Stimulated activated CD4-positive, alpha-beta T cell treated with anti-CD3 and anti-CD28 coated beads, Interleukin-1b, Interleukin-23, amount 100 ng/mL, for 24 hours (primary cell): ENCODE results near the gene PXT1.

ENCODE experiments used
- DNase-seq, 4 experiments: peaks; one replicate each; pipeline ENCODE4 v3.0.0-alpha.2; 2020; ENCODE audit warnings: low read depth in 4 of 4, low spot score in 1 of 4

Gene PXT1

GRCh38 chr6:36347621-36348020, 95.0 kb downstream of the PXT1 start:
- DNase-seq = no peak

DNA sequence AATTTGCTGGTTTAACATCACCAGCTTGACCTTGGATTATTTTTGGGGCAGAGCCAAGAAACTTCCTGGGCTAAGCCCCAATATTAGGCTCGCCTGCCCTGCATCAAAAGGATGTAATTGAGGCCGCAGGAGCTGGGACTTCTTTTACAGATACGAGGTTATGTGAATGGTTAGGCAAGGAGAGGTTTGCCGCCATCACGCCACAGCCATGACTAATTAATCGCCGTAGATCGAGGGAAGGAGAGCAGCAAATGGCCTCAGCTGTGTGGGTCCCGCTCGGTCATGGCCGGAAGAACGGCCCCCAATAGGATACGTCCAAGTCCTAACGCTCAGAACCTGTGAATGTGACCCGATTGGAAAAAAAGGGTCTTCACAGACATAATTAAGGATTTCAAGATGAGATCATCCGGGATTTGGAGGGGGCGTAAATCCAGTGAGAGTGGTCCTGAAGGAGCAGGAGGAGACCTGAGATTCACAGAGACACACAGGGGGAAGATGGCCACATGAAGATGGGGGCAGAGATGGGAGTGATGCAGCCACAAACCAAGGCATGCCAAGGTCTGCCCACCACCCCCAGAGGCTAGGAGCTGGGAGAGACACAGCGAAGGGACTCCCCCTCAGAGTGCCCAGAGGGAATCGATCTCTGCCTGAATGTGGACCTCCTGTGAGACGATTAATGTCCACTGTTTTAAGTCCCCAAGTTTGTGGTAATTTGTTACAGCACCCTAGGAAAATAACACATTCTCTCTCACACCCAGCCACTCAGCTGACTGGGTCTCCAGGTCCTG, 96.0 kb downstream of the PXT1 start:
- DNase-seq = no peak

DNA sequence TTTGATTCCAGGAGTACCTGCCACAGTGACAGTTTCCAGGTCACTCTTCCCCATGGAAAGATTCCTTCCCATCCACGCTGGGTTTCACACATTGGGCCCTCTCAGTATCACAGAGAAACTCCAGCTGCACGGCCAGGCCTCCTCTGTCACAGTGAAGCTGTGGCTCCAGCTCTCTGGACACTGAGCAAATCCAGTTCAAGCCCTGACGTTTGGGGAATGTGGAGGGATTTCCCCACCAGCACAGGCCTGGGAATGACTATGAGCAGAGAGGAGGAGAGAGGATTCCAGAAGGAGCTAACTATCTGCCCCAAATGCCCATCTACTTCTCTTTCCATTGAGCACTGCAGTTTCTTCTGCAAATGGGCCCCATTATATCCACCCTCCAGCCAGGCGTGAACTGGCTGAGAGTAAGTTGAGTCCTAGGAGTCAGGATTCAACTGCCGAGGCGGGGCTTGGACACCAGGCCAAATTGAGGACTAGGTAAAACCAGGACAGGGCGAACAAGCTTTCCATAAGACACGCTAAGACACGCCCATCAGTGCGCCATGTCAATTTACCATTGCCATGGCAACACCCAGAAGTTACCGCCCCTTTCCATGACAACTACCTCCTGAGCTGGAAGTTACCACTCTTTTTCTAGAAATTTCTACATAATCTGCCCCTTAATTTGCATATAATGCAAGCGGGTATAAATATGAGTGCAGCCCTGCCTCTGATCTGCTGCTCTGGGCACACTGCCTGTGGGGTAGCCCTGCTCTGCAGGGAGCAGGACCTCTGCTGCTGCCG, 96.8 kb downstream of the PXT1 start:
- no peak for DNase-seq

- no peak for DNase-seq
These were observed 99.5 kb downstream of the PXT1 start for GRCh38 chr6:36343109-36343680.

DNA sequence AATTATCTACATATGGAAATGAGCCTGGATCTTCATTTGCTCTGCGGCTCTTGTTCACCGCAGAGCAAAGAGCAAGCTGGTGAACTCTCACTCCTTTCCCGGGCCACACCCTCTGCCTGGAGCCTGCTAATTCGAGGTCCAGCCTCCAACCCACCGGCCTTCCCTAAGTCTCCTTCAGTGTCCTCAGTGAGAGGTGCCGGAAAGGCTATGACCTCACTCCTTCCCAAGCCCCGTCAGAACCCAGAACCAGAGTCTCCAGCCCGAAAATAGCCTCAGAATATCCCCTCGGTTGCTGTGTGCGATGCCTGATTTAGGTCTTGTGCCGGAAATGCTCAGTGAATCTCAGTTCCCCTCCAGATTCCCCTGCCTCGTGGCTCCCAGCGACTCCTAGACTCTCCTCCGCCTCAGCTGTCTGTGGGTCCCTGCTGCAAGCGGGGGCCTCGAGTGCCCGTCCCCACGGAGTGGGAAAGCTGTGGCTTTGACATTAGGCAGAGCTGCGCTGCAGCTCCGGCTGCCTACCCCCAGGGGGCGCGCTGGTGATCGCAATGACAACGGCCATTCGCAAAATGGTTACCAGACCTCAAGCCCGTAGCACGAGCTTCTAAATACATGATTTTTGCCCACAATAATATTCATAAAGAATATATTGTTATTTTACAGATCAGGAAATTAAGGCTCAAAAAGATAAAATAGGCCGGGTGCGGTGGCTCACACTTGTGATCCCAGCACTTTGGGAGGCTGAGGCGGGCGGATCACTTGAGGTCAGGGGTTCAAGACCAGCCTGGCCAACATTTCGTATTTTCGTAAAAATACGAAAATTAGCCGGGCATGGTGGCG, 101.8 kb downstream of the PXT1 start:
- peak; percentile 60 to 64 (median 60) for DNase-seq
